Activated naive CD4-positive, alpha-beta T cell treated with anti-CD3 and anti-CD28 coated beads, Interleukin-2, amount 50 U/mL, for 24 hours (primary cell): ENCODE measurements around the gene BCAS3.
"Not testable (repeated sequence)": the region's sequence is repeated elsewhere in the genome, so short reads cannot be mapped to it uniquely, and the experiment has no call there.

Source experiments
- H3K27ac Mint-ChIP-seq: one replicate; pipeline ENCODE4 v1.8.0; 2021; ENCODE audit warnings: mild to moderate bottlenecking, mixed read lengths
- H3K27me3 Mint-ChIP-seq: one replicate; pipeline ENCODE4 v1.8.0; 2021; ENCODE audit warnings: mixed read lengths
- H3K36me3 Mint-ChIP-seq: one replicate; pipeline ENCODE4 v1.8.0; 2021; ENCODE audit warnings: mixed read lengths
- H3K4me1 Mint-ChIP-seq: one replicate; pipeline ENCODE4 v1.8.0; 2021; ENCODE audit warnings: mixed read lengths
- H3K4me3 Mint-ChIP-seq: one replicate; pipeline ENCODE4 v1.8.0; 2021; ENCODE audit warnings: mild to moderate bottlenecking, mixed read lengths
- H3K9me3 Mint-ChIP-seq: one replicate; pipeline ENCODE4 v1.8.0; 2021; ENCODE audit warnings: mixed read lengths

The BCAS3 gene

GRCh38 chr17:60656499-60656898 is 21.2 kb upstream of the BCAS3 start:
- no peaks in the 10 kb centered on the region for H3K27me3 Mint-ChIP-seq
- H3K36me3 Mint-ChIP-seq: peaks cover 7% of the 10 kb centered on the region
- H3K27ac Mint-ChIP-seq: no peak overlapping the region
- H3K4me1 Mint-ChIP-seq: peaks cover 23% of the 10 kb centered on the region
- no peaks in the 10 kb centered on the region for H3K9me3 Mint-ChIP-seq
- H3K4me3 Mint-ChIP-seq: no peak overlapping the region

DNA sequence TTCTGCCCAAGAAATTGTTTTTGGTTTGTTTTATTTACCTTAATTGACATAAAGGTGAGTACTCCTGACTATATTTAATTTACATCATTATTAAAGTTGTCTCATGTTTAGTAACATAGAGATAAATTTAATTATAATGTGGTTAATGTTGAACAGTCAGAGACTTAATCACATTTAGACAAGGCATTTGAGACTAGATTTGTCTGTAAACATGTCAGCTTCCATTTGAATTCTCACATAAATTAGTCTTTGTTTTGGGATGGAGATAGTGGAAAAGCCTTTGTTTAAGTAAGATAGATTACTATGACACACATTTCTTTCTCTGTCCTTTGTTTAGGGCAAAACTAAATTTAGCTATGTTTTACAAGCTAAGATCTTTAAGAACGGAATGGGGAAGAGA is 18.5 kb upstream of the BCAS3 start:
- H3K4me1 Mint-ChIP-seq: no peaks in the 10 kb centered on the region

GRCh38 chr17:60661489-60661888 is 16.2 kb upstream of the BCAS3 start:
- no peaks in the 10 kb centered on the region for H3K27me3 Mint-ChIP-seq
- no peaks in the 10 kb centered on the region for H3K4me1 Mint-ChIP-seq
- H3K27ac Mint-ChIP-seq: no peak overlapping the region
- no peak overlapping the region for H3K4me3 Mint-ChIP-seq
- H3K36me3 Mint-ChIP-seq: peaks cover 10% of the 10 kb centered on the region
- H3K9me3 Mint-ChIP-seq: no peaks in the 10 kb centered on the region

More for the DNA sequence above, 18.5 kb upstream of the BCAS3 start:
- no peaks in the 10 kb centered on the region for H3K27me3 Mint-ChIP-seq
- no peaks in the 10 kb centered on the region for H3K9me3 Mint-ChIP-seq
- H3K36me3 Mint-ChIP-seq: peaks cover 8% of the 10 kb centered on the region
- no peak overlapping the region for H3K27ac Mint-ChIP-seq
- H3K4me3 Mint-ChIP-seq: no peak overlapping the region

- Mint-ChIP-seq H3K9me3 (no peaks in the 10 kb centered on the region), H3K27ac (no peak overlapping the region), H3K4me1 (no peaks in the 10 kb centered on the region), H3K4me3 (no peak overlapping the region), H3K36me3 (peaks cover 8% of the 10 kb centered on the region), H3K27me3 (no peaks in the 10 kb centered on the region)
These were observed 13.6 kb upstream of the BCAS3 start for GRCh38 chr17:60664022-60664421.

DNA sequence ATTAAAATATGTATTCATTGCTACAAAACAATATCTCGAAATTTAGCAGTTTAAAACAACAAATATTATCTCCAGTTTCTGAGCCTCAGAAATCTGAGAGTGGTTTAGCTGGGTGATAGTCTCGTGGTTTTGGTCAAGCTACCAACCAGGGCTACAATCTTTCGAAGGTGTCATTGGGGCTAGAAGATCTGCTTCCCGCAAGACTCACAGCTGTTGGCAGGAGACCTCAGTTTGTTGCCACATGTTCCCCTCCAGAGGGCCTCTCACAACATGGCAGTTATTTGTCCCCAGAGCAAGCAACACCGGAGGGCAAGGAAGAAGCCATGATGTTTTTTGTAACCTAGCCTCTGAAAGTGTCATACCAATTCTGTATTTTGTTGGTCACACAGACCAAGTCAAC is 12.0 kb upstream of the BCAS3 start:
- H3K4me1 Mint-ChIP-seq: no peaks in the 10 kb centered on the region
- no peaks in the 10 kb centered on the region for H3K27me3 Mint-ChIP-seq
- H3K27ac Mint-ChIP-seq: no peak overlapping the region
- H3K36me3 Mint-ChIP-seq: peaks cover 5% of the 10 kb centered on the region
- H3K4me3 Mint-ChIP-seq: no peak overlapping the region
- H3K9me3 Mint-ChIP-seq: no peaks in the 10 kb centered on the region

- H3K27me3 Mint-ChIP-seq, H3K27ac Mint-ChIP-seq, H3K4me3 Mint-ChIP-seq, H3K4me1 Mint-ChIP-seq, H3K36me3 Mint-ChIP-seq, H3K9me3 Mint-ChIP-seq: not testable (repeated sequence)
These were observed 8.9 kb upstream of the BCAS3 start for GRCh38 chr17:60668741-60669140.

GRCh38 chr17:60671482-60671881 is 6.2 kb upstream of the BCAS3 start:
- no peaks in the 10 kb centered on the region for H3K27me3 Mint-ChIP-seq
- no peak overlapping the region for H3K27ac Mint-ChIP-seq
- H3K9me3 Mint-ChIP-seq: no peaks in the 10 kb centered on the region
- no peaks in the 10 kb centered on the region for H3K36me3 Mint-ChIP-seq
- no peak overlapping the region for H3K4me3 Mint-ChIP-seq
- no peaks in the 10 kb centered on the region for H3K4me1 Mint-ChIP-seq

DNA sequence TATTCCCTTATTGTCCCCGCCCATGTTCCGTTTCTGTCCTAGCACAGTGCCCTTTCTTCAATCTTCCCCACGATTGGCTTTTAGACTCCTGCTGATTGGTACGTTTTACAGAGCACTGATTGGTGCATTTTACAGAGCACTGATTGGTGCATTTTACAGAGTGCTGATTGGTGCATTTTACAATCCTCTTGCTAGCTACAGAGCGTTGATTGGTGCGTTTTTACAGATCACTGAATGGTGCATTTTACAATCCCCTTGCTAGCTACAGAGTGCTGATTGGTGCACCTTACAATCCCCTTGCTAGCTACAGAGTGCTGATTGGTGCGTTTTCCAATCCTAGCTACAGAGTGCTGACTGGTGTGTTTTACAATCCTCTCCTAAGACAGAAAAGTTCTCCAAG is 3.0 kb upstream of the BCAS3 start:
- not testable (repeated sequence) for H3K27me3 Mint-ChIP-seq, H3K27ac Mint-ChIP-seq, H3K36me3 Mint-ChIP-seq, H3K9me3 Mint-ChIP-seq, H3K4me3 Mint-ChIP-seq
- H3K4me1 Mint-ChIP-seq: peaks cover 25% of the 10 kb centered on the region

DNA sequence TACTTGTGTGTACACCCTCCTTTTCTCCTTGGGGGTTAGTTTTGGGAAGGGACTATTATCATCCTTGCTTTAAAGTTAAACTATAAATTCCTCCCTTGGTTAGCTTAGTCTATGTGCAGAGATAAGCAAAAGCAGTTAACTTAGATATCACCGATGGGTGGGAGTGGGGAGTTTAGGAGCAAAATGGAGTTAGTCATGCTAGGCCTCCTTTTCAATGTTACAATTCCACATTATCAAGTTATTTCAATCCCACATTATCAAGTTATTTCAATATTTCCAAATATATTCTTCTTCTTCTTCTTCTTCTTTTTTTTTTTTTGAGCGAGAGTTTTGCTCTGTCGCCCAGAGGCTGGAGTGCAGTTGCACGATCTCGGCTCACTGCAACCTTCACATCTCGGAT is 1.7 kb upstream of the BCAS3 start:
- no peaks in the 10 kb centered on the region for H3K9me3 Mint-ChIP-seq
- no peaks in the 10 kb centered on the region for H3K27me3 Mint-ChIP-seq
- H3K4me1 Mint-ChIP-seq: peaks cover 25% of the 10 kb centered on the region
- H3K27ac Mint-ChIP-seq: no peak overlapping the region
- H3K36me3 Mint-ChIP-seq: no peaks in the 10 kb centered on the region
- peak overlapping the region; percentile 60 for H3K4me3 Mint-ChIP-seq

- Mint-ChIP-seq H3K27me3 (no peaks in the 10 kb centered on the region), H3K4me1 (peaks cover 25% of the 10 kb centered on the region), H3K9me3 (no peaks in the 10 kb centered on the region), H3K4me3 (peak overlapping the region; percentile 95), H3K36me3 (no peaks in the 10 kb centered on the region), H3K27ac (peak overlapping the region; percentile 89)
These were observed 818 bp upstream of the BCAS3 start for GRCh38 chr17:60676758-60677307.

DNA sequence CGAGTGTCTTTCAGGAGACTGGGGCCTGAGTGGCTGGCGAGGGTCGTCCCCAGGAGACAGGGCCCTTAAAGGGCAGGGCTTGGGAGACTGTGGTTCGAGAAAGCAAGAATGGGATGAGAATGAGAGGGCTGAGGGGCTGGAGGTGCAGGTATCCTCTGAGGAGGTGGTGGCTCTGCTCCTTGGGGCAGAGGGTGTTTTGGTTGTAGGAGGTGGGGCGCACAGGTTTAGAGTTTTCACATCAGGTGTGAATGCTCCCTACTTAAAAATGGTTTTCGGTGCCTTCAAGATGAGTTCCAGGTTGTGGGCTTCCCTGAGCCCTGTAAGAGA is 430 bp downstream of the BCAS3 start:
- Mint-ChIP-seq H3K27me3 (no peaks in the 10 kb centered on the region), H3K27ac (peak overlapping the region; percentile 89), H3K4me1 (peaks cover 25% of the 10 kb centered on the region), H3K36me3 (no peaks in the 10 kb centered on the region), H3K4me3 (peak overlapping the region; percentile 95), H3K9me3 (no peaks in the 10 kb centered on the region)

DNA sequence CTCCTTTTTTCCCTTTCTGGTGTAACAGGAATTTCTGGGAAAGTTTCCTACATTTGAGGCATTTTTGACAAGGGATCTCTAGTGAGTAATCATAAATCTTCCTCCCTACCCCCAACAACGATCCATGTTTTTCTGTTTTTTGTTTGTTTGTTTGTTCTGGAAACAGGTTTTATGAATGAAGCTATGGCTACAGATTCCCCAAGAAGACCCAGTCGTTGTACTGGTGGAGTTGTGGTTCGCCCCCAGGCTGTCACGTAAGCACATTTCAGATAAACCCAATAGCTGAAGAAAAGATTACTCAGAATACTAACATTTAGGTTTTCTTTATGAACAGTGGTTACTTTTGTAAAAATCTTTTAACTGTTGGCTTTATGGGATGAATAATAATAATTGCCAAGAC is 1.6 kb downstream of the BCAS3 start:
- H3K36me3 Mint-ChIP-seq: no peaks in the 10 kb centered on the region
- H3K27ac Mint-ChIP-seq: no peak overlapping the region
- H3K9me3 Mint-ChIP-seq: no peaks in the 10 kb centered on the region
- H3K4me3 Mint-ChIP-seq: peak overlapping the region; percentile 73
- H3K27me3 Mint-ChIP-seq: no peaks in the 10 kb centered on the region
- peaks cover 25% of the 10 kb centered on the region for H3K4me1 Mint-ChIP-seq

- no peaks in the 10 kb centered on the region for H3K9me3 Mint-ChIP-seq
- no peak overlapping the region for H3K27ac Mint-ChIP-seq
- peaks cover 8% of the 10 kb centered on the region for H3K36me3 Mint-ChIP-seq
- H3K4me3 Mint-ChIP-seq: no peak overlapping the region
- H3K4me1 Mint-ChIP-seq: peaks cover 25% of the 10 kb centered on the region
- no peaks in the 10 kb centered on the region for H3K27me3 Mint-ChIP-seq
These were observed 3.1 kb downstream of the BCAS3 start for GRCh38 chr17:60680754-60681153.

GRCh38 chr17:60685437-60685836 is 7.8 kb downstream of the BCAS3 start:
- no peak overlapping the region for H3K4me3 Mint-ChIP-seq
- no peaks in the 10 kb centered on the region for H3K27me3 Mint-ChIP-seq
- H3K36me3 Mint-ChIP-seq: peaks cover 8% of the 10 kb centered on the region

GRCh38 chr17:60695960-60696359 is 18.3 kb downstream of the BCAS3 start:
- Mint-ChIP-seq H3K27ac (no peak overlapping the region), H3K36me3 (peaks cover 21% of the 10 kb centered on the region), H3K4me3 (no peak overlapping the region), H3K9me3 (no peaks in the 10 kb centered on the region), H3K27me3 (no peaks in the 10 kb centered on the region), H3K4me1 (no peaks in the 10 kb centered on the region)

More at GRCh38 chr17:60685437-60685836, 7.8 kb downstream of the BCAS3 start:
- H3K9me3 Mint-ChIP-seq: no peaks in the 10 kb centered on the region
- H3K4me1 Mint-ChIP-seq: no peaks in the 10 kb centered on the region
- H3K27ac Mint-ChIP-seq: no peak overlapping the region

DNA sequence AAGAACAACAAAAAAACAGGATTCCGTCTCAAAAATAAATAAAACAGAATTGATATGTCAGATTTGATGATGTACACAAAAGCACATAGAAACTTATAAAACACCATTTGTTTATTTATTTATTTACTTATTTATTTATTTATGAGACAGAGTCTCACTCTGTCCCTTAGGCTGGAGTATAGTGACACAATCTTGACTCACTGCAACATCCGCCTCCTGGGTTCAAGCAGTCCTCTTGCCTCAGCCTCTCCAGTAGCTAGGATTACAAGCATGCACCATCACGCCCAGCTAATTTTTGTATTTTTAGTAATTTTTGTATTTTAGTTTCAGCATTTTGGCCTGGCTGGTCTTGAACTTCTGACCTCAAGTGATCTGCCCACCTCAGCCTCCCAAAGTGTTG is 21.4 kb downstream of the BCAS3 start:
- Mint-ChIP-seq H3K4me1 (no peaks in the 10 kb centered on the region), H3K4me3 (no peak overlapping the region), H3K36me3 (peaks cover 18% of the 10 kb centered on the region), H3K27ac (no peak overlapping the region), H3K27me3 (no peaks in the 10 kb centered on the region), H3K9me3 (no peaks in the 10 kb centered on the region)

- Mint-ChIP-seq H3K4me1 (no peaks in the 10 kb centered on the region), H3K27me3 (no peaks in the 10 kb centered on the region), H3K4me3 (no peak overlapping the region), H3K36me3 (peaks cover 15% of the 10 kb centered on the region), H3K27ac (no peak overlapping the region), H3K9me3 (no peaks in the 10 kb centered on the region)
These were observed 26.5 kb downstream of the BCAS3 start for GRCh38 chr17:60704170-60704569.
